ENCODE measurements around the gene MBOAT1. TPM values are rescaled to one million over a fixed set of nuclear protein-coding genes. Genes with fewer than 3 reads are reported as not detected.

Gene MBOAT1
- total RNA-seq, 4 donors from 2014 or later: 0.61 to 1.8 (median 1.1) TPM

- ATAC-seq (no peak), DNase-seq (no peak)
- in situ Hi-C loops (cut with MboI; ENCODE audit: low sequenced_read_pairs in 4 of 4): no loop called here
- Histone ChIP-seq H3K36me3 (no peaks in the 10 kb centered on the region), H3K4me3 (no peak overlapping the region), H3K9me3 (no peaks in the 10 kb centered on the region), H3K27ac (no peak overlapping the region), H3K27me3 (no peaks in the 10 kb centered on the region), H3K4me1 (no peaks in the 10 kb centered on the region)
- TF ChIP-seq POLR2A (IDR thresholded peaks at IDR 0.05): no peak
- TF ChIP-seq, protein P1, sequence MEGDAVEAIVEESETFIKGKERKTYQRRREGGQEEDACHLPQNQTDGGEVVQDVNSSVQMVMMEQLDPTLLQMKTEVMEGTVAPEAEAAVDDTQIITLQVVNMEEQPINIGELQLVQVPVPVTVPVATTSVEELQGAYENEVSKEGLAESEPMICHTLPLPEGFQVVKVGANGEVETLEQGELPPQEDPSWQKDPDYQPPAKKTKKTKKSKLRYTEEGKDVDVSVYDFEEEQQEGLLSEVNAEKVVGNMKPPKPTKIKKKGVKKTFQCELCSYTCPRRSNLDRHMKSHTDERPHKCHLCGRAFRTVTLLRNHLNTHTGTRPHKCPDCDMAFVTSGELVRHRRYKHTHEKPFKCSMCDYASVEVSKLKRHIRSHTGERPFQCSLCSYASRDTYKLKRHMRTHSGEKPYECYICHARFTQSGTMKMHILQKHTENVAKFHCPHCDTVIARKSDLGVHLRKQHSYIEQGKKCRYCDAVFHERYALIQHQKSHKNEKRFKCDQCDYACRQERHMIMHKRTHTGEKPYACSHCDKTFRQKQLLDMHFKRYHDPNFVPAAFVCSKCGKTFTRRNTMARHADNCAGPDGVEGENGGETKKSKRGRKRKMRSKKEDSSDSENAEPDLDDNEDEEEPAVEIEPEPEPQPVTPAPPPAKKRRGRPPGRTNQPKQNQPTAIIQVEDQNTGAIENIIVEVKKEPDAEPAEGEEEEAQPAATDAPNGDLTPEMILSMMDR (IDR thresholded peaks at IDR 0.05 in 4 of 5, conservative IDR thresholded peaks at IDR 0.05 in 1 of 5): no peak
- intact Hi-C loops (cut with DNase I; ENCODE audit: low total_unique reads): no loop called here
Observed at GRCh38 chr6:20173833-20174792, 38.2 kb downstream of the MBOAT1 start.

DNA sequence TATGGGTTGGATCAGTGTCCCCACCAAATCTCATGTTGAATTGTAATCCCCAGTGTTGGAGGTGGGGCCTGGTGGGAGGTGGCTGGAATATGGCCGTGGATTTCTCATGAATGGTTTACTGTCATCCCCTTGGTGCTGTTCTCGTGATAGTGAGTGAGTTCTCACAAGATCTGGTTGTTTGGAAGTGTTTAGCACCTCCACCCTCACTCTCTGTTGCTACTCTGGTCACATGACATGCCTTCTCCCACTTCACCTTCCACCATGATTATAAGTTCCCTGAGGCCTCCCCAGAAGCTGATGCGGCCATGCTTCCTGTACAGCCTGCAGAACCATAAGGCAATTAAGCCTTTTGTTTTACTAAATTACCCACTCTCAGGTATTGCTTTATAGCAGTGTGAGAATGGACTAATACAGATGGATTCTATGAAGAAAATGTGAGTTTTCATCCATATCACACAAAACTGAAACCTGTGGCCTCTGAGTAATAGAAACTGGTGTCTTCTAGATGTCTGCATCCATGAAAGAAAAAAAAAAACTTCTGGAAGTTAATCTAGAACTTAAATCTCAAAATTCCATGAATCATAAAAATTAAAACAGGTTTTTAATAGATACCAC is 39.3 kb downstream of the MBOAT1 start:
- TF ChIP-seq POLR2A (IDR thresholded peaks at IDR 0.05): no peak
- TF ChIP-seq, protein P1 (IDR thresholded peaks at IDR 0.05 in 4 of 5, conservative IDR thresholded peaks at IDR 0.05 in 1 of 5): no peak
- DNase-seq (no peak), ATAC-seq (no peak)
- in situ Hi-C loops (cut with MboI; ENCODE audit: low sequenced_read_pairs in 4 of 4) (no loop called here), intact Hi-C loops (cut with DNase I; ENCODE audit: low total_unique reads) (no loop called here)
- no peaks in the 10 kb centered on the region for H3K36me3 ChIP-seq
- no peak overlapping the region for H3K27ac ChIP-seq
- no peaks in the 10 kb centered on the region for H3K9me3 ChIP-seq
- H3K4me1 ChIP-seq: no peaks in the 10 kb centered on the region
- no peak overlapping the region for H3K4me3 ChIP-seq
- no peaks in the 10 kb centered on the region for H3K27me3 ChIP-seq

- no peaks in the 10 kb centered on the region for H3K9me3 ChIP-seq
- TF ChIP-seq, protein P1 (IDR thresholded peaks at IDR 0.05 in 4 of 5, conservative IDR thresholded peaks at IDR 0.05 in 1 of 5): no peak
- TF ChIP-seq POLR2A (IDR thresholded peaks at IDR 0.05): no peak
- H3K27me3 ChIP-seq: no peaks in the 10 kb centered on the region
- in situ Hi-C loops (cut with MboI; ENCODE audit: low sequenced_read_pairs in 4 of 4): no loop called here
- peak overlapping the region in 1 of 4 donors; percentile 10 for H3K27ac ChIP-seq
- DNase-seq (no peak), ATAC-seq (no peak)
- H3K4me3 ChIP-seq: no peak overlapping the region
- intact Hi-C loops (cut with DNase I; ENCODE audit: low total_unique reads): no loop called here
- no peaks in the 10 kb centered on the region for H3K4me1 ChIP-seq
- no peaks in the 10 kb centered on the region for H3K36me3 ChIP-seq
Observed at GRCh38 chr6:20170455-20171148, 41.7 kb downstream of the MBOAT1 start.

- intact Hi-C loops (cut with DNase I; ENCODE audit: low total_unique reads) (loop anchor here (5.0 kb wide), 1 partner anchor 43 kb away; the partner anchor contains the start of gene MBOAT1), in situ Hi-C loops (cut with MboI; ENCODE audit: low sequenced_read_pairs in 4 of 4) (no loop called here)
- H3K4me1 ChIP-seq: no peaks in the 10 kb centered on the region
Observed at GRCh38 chr6:20169786-20170185, 42.5 kb downstream of the MBOAT1 start.

More at GRCh38 chr6:20169786-20170185, 42.5 kb downstream of the MBOAT1 start:
- Histone ChIP-seq H3K27me3 (no peaks in the 10 kb centered on the region), H3K4me3 (peak overlapping the region in 1 of 4 donors; percentile 9), H3K9me3 (no peaks in the 10 kb centered on the region), H3K27ac (peak overlapping the region; percentile 10 to 49 (median 27)), H3K36me3 (no peaks in the 10 kb centered on the region)
- TF ChIP-seq, protein P1 (IDR thresholded peaks at IDR 0.05 in 4 of 5, conservative IDR thresholded peaks at IDR 0.05 in 1 of 5): no peak
- TF ChIP-seq POLR2A (IDR thresholded peaks at IDR 0.05): no peak
- DNase-seq (peak in 1 of 2 donors; percentile 17), ATAC-seq (no peak)

All from gastrocnemius medialis (tissue), 4 donors.